GM23338 (cell line): ENCODE data around the gene ABCA12. TPM values are rescaled to one million over a fixed set of nuclear protein-coding genes. Genes with fewer than 3 reads are reported as not detected.

ENCODE experiments used
- ATAC-seq: fragments of 200-7000 bp; cut with Tn5 transposase; 3 replicates; pipeline ENCODE4 v1.9.1; 2020
- DNase-seq: peaks from one replicate; pipeline ENCODE4 v3.0.0-alpha.2; 2015; ENCODE audit warnings: low spot score
- H2AFZ ChIP-seq: fragments of 200-600 bp; sonication (generic); 2 replicates; pipeline ENCODE4 v1.8.0; 2016; ENCODE audit warnings: antibody characterized with exemption, mild to moderate bottlenecking, moderate library complexity
- H3F3A ChIP-seq: fragments of 200-600 bp; sonication (generic); replicated peaks from 2 replicates; pipeline ENCODE4 v1.8.0; 2017; ENCODE audit warnings: antibody characterized with exemption, mixed run types, low read depth
- H3K27ac ChIP-seq: fragments of 200-600 bp; sonication (generic); 2 replicates; pipeline ENCODE4 v1.6.1; 2016; ENCODE audit warnings: low read depth
- H3K27me3 ChIP-seq: fragments of 200-600 bp; sonication (generic); 2 replicates; pipeline ENCODE4 v1.8.0; 2016; ENCODE audit warnings: mild to moderate bottlenecking, mixed run types, moderate library complexity; ENCODE audit not compliant: insufficient read depth
- H3K36me3 ChIP-seq: fragments of 200-600 bp; sonication (generic); 2 replicates; pipeline ENCODE4 v1.8.0; 2016; ENCODE audit warnings: mild to moderate bottlenecking; ENCODE audit not compliant: insufficient read depth
- H3K4me1 ChIP-seq: fragments of 200-600 bp; sonication (generic); 2 replicates; pipeline ENCODE4 v1.8.0; 2016; ENCODE audit warnings: mild to moderate bottlenecking, moderate library complexity; ENCODE audit not compliant: insufficient read depth
- H3K4me2 ChIP-seq: fragments of 200-600 bp; sonication (generic); 2 replicates; pipeline ENCODE4 v1.7.1; 2017; ENCODE audit warnings: mixed run types
- H3K4me3 ChIP-seq: fragments of 200-600 bp; sonication (generic); 2 replicates; pipeline ENCODE4 v1.6.1; 2016; ENCODE audit warnings: mixed run types
- H3K79me2 ChIP-seq: fragments of 200-600 bp; sonication (generic); replicated peaks from 2 replicates; pipeline ENCODE4 v1.8.0; 2017; ENCODE audit warnings: mild to moderate bottlenecking; ENCODE audit not compliant: insufficient read depth
- H3K9me2 ChIP-seq: fragments of 200-600 bp; sonication (generic); 2 replicates; pipeline ENCODE4 v1.8.0; 2017; ENCODE audit not compliant: insufficient read depth
- H4K20me1 ChIP-seq: fragments of 200-600 bp; sonication (generic); replicated peaks from 2 replicates; pipeline ENCODE4 v1.8.0; 2017; ENCODE audit warnings: mild to moderate bottlenecking; ENCODE audit not compliant: insufficient read depth
- H3K27ac Mint-ChIP-seq: 2 replicates; pipeline ENCODE4 v1.8.0; 2020; ENCODE audit warnings: inconsistent platforms, mild to moderate bottlenecking, moderate library complexity, mixed read lengths
- H3K27me3 Mint-ChIP-seq: 3 replicates; pipeline ENCODE4 v1.8.0; 2022; ENCODE audit warnings: low read depth, mild to moderate bottlenecking, moderate library complexity, mixed read lengths, inconsistent platforms; ENCODE audit not compliant: insufficient read depth, poor library complexity
- H3K36me3 Mint-ChIP-seq: 3 replicates; pipeline ENCODE4 v1.8.0; 2021; ENCODE audit warnings: low read depth, mild to moderate bottlenecking, inconsistent platforms, moderate library complexity, mixed read lengths
- H3K4me1 Mint-ChIP-seq: 3 replicates; pipeline ENCODE4 v1.8.0; 2020; ENCODE audit warnings: mild to moderate bottlenecking, inconsistent platforms, mixed read lengths
- H3K4me3 Mint-ChIP-seq: 3 replicates; pipeline ENCODE4 v1.8.0; 2021; ENCODE audit warnings: moderate library complexity, mild to moderate bottlenecking, inconsistent platforms, mixed read lengths
- H3K9me3 Mint-ChIP-seq: 3 replicates; pipeline ENCODE4 v1.8.0; 2020; ENCODE audit warnings: moderate library complexity, mild to moderate bottlenecking, inconsistent platforms, mixed read lengths
- CTCF ChIP-seq, 2 experiments: fragments of 200-600 bp in 1 of 2; sonication (generic) in 1 of 2; conservative IDR thresholded peaks; 2 replicates each; pipeline versions ENCODE4 v1.5.1 to v1.6.1; 2016 to 2017; ENCODE audit warnings: antibody characterized with exemption in 2 of 2, low read depth in 2 of 2, mild to moderate bottlenecking in 2 of 2, moderate library complexity in 1 of 2
- EZH2 ChIP-seq: fragments of 200-600 bp; sonication (generic); IDR thresholded peaks from one replicate; pipeline ENCODE4 v1.8.0; 2017; ENCODE audit warnings: antibody characterized with exemption, mild to moderate bottlenecking, low read depth; ENCODE audit not compliant: unreplicated experiment
- JUNB ChIP-seq: IDR thresholded peaks from one replicate; pipeline ENCODE4 v1.6.1; 2016; ENCODE audit warnings: antibody characterized with exemption; ENCODE audit not compliant: unreplicated experiment
- NANOG ChIP-seq: IDR thresholded peaks from 2 replicates; pipeline ENCODE4 v1.6.1; 2016; ENCODE audit warnings: antibody characterized with exemption, borderline replicate concordance
- REST ChIP-seq: IDR thresholded peaks from one replicate; pipeline ENCODE4 v1.6.1; 2018; ENCODE audit warnings: antibody characterized with exemption; ENCODE audit not compliant: unreplicated experiment
- STAT1 ChIP-seq: IDR thresholded peaks from one replicate; pipeline ENCODE4 v1.6.1; 2016; ENCODE audit warnings: antibody characterized with exemption; ENCODE audit not compliant: unreplicated experiment
- ZNF331 ChIP-seq: fragments of 250-450 bp; sonication (Bioruptor Pico); IDR thresholded peaks from 2 replicates; pipeline ENCODE4 v1.5.0; 2020; ENCODE audit warnings: low read depth, mild to moderate bottlenecking, moderate library complexity
- polyA plus RNA-seq: library from polyadenylated mRNA; unstranded; fragments of >200 nt; fragmentation: Nextera tagmentation; extraction: Ambion mirVana; gene quantifications from 2 replicates; pipeline ENCODE4 v1.2.1, GENCODE V29; 2016
- total RNA-seq: library from RNA; depleted of rRNA; stranded (reverse); fragments of >200 nt; shearing (Covaris generic); gene quantifications from 2 replicates; pipeline ENCODE4 v1.2.3, GENCODE V29; 2014
- TF ChIP-seq, protein P1 (sequence below): fragments of 250-450 bp; sonication (Bioruptor Pico); IDR thresholded peaks from 2 replicates; pipeline ENCODE4 v1.5.0; 2020; ENCODE audit warnings: mild to moderate bottlenecking, moderate library complexity
- TF ChIP-seq, protein P2 (sequence below): IDR thresholded peaks from 2 replicates; pipeline ENCODE4 v1.6.1; 2016; ENCODE audit warnings: antibody characterized with exemption

ABCA12 gene
- total and polyA plus RNA-seq, 2 experiments from 2014 or later = 0.05 to 0.10 TPM

DNA sequence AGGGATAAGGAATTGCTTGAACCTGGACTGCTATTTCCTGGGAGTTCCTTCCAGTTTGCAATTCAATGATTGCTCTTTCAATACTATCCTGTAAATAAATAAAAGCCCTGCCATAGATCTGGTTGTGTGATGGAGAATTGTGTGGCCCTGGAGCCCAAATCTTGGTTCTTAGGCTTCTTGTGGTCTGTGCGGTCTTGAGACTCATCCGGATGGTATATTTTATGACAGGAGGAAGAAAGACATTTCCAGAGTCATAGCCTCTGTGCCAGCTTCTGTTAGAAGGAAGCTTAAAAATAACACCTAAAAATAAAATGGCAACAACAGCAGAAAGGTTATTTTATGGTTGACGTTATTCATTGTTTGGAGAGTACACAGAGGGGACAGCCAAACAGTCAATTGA is 137.7 kb downstream of the ABCA12 start (continued):
- TF ChIP-seq, protein P1, sequence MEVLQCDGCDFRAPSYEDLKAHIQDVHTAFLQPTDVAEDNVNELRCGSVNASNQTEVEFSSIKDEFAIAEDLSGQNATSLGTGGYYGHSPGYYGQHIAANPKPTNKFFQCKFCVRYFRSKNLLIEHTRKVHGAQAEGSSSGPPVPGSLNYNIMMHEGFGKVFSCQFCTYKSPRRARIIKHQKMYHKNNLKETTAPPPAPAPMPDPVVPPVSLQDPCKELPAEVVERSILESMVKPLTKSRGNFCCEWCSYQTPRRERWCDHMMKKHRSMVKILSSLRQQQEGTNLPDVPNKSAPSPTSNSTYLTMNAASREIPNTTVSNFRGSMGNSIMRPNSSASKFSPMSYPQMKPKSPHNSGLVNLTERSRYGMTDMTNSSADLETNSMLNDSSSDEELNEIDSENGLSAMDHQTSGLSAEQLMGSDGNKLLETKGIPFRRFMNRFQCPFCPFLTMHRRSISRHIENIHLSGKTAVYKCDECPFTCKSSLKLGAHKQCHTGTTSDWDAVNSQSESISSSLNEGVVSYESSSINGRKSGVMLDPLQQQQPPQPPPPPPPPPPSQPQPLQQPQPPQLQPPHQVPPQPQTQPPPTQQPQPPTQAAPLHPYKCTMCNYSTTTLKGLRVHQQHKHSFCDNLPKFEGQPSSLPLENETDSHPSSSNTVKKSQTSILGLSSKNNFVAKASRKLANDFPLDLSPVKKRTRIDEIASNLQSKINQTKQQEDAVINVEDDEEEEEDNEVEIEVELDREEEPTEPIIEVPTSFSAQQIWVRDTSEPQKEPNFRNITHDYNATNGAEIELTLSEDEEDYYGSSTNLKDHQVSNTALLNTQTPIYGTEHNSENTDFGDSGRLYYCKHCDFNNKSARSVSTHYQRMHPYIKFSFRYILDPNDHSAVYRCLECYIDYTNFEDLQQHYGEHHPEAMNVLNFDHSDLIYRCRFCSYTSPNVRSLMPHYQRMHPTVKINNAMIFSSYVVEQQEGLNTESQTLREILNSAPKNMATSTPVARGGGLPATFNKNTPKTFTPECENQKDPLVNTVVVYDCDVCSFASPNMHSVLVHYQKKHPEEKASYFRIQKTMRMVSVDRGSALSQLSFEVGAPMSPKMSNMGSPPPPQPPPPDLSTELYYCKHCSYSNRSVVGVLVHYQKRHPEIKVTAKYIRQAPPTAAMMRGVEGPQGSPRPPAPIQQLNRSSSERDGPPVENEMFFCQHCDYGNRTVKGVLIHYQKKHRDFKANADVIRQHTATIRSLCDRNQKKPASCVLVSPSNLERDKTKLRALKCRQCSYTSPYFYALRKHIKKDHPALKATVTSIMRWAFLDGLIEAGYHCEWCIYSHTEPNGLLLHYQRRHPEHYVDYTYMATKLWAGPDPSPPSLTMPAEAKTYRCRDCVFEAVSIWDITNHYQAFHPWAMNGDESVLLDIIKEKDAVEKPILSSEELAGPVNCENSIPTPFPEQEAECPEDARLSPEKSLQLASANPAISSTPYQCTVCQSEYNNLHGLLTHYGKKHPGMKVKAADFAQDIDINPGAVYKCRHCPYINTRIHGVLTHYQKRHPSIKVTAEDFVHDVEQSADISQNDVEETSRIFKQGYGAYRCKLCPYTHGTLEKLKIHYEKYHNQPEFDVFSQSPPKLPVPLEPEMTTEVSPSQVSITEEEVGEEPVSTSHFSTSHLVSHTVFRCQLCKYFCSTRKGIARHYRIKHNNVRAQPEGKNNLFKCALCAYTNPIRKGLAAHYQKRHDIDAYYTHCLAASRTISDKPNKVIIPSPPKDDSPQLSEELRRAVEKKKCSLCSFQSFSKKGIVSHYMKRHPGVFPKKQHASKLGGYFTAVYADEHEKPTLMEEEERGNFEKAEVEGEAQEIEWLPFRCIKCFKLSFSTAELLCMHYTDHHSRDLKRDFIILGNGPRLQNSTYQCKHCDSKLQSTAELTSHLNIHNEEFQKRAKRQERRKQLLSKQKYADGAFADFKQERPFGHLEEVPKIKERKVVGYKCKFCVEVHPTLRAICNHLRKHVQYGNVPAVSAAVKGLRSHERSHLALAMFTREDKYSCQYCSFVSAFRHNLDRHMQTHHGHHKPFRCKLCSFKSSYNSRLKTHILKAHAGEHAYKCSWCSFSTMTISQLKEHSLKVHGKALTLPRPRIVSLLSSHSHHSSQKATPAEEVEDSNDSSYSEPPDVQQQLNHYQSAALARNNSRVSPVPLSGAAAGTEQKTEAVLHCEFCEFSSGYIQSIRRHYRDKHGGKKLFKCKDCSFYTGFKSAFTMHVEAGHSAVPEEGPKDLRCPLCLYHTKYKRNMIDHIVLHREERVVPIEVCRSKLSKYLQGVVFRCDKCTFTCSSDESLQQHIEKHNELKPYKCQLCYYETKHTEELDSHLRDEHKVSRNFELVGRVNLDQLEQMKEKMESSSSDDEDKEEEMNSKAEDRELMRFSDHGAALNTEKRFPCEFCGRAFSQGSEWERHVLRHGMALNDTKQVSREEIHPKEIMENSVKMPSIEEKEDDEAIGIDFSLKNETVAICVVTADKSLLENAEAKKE (CRISPR knock-in tag) = no peak
- TF ChIP-seq EZH2 = no peak

GRCh38 chr2:214995926-214996670 is 142.3 kb downstream of the ABCA12 start:
- Mint-ChIP-seq H3K4me3 (no peak overlapping the region), H3K9me3 (no peaks in the 10 kb centered on the region), H3K27ac (no peak overlapping the region), H3K4me1 (peaks cover 9% of the 10 kb centered on the region), H3K36me3 (no peaks in the 10 kb centered on the region), H3K27me3 (no peaks in the 10 kb centered on the region)
- Histone ChIP-seq H3K79me2 (no peaks in the 10 kb centered on the region), H3K36me3 (no peaks in the 10 kb centered on the region), H2AFZ (peak overlapping the region; percentile 5; the same call in 1 of the 2 replicates), H3K27me3 (no peaks in the 10 kb centered on the region), H4K20me1 (no peaks in the 10 kb centered on the region), H3K4me1 (no peaks in the 10 kb centered on the region), H3K4me3 (no peak overlapping the region), H3F3A (no peaks in the 10 kb centered on the region), H3K9me2 (no peaks in the 10 kb centered on the region), H3K27ac (no peak overlapping the region), H3K4me2 (no peak overlapping the region)
- no peak for ATAC-seq
- no peak for DNase-seq
- no peak for TF ChIP-seq NANOG
- TF ChIP-seq JUNB = no peak
- TF ChIP-seq ZNF331 = no peak
- no peak for TF ChIP-seq STAT1
- TF ChIP-seq CTCF (conservative IDR thresholded peaks at IDR 0.05; ENCODE audit: low read depth in 2 of 2) = no peak
- TF ChIP-seq, protein P2, sequence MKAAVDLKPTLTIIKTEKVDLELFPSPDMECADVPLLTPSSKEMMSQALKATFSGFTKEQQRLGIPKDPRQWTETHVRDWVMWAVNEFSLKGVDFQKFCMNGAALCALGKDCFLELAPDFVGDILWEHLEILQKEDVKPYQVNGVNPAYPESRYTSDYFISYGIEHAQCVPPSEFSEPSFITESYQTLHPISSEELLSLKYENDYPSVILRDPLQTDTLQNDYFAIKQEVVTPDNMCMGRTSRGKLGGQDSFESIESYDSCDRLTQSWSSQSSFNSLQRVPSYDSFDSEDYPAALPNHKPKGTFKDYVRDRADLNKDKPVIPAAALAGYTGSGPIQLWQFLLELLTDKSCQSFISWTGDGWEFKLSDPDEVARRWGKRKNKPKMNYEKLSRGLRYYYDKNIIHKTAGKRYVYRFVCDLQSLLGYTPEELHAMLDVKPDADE = no peak
- TF ChIP-seq REST = no peak
